Measurements from ENCODE around the gene GARIN5A.

- TF ChIP-seq CTCF (IDR thresholded peaks at IDR 0.05) = no peak
- TF ChIP-seq POLR2A (IDR thresholded peaks at IDR 0.05) = no peak
Measured at GRCh38 chr19:50449236-50449899, 27.3 kb downstream of the GARIN5A start.
